Calu3 (cell line): Measurements from ENCODE around the gene ST3GAL4. TPM values are rescaled to one million over a fixed set of nuclear protein-coding genes. Genes with fewer than 3 reads are reported as not detected.

Source experiments
- BruUV-seq: library from RNA; stranded (reverse); fragments of 400-500 nt; replicated peaks from 2 replicates; lab custom pipeline; 2021; lab: Mats Ljungman, UMichigan
- CTCF ChIA-PET: fragments of 300-600 bp; sonication (Branson Sonifier 250); formaldehyde crosslinking; loops from one replicate; lab custom pipeline; 2022; ENCODE audit warnings: antibody characterized with exemption; lab: Charles Lee
- DNase-seq: peaks from one replicate; pipeline ENCODE4 v3.0.0; 2022
- H3K27ac Mint-ChIP-seq: one replicate; pipeline ENCODE4 v1.8.0; 2022; ENCODE audit warnings: mixed read lengths; ENCODE audit not compliant: unreplicated experiment
- H3K27me3 Mint-ChIP-seq: one replicate; pipeline ENCODE4 v1.8.0; 2022; ENCODE audit warnings: mixed read lengths; ENCODE audit not compliant: unreplicated experiment
- H3K36me3 Mint-ChIP-seq: one replicate; pipeline ENCODE4 v1.8.0; 2022; ENCODE audit warnings: mild to moderate bottlenecking, moderate library complexity, mixed read lengths; ENCODE audit not compliant: insufficient read depth, unreplicated experiment
- H3K4me1 Mint-ChIP-seq: one replicate; pipeline ENCODE4 v1.8.0; 2022; ENCODE audit warnings: mild to moderate bottlenecking, low read depth, mixed read lengths; ENCODE audit not compliant: unreplicated experiment
- H3K4me3 Mint-ChIP-seq: one replicate; pipeline ENCODE4 v1.8.0; 2022; ENCODE audit warnings: mild to moderate bottlenecking, low read depth, moderate library complexity, mixed read lengths; ENCODE audit not compliant: unreplicated experiment
- H3K9me3 Mint-ChIP-seq: one replicate; pipeline ENCODE4 v1.8.0; 2022; ENCODE audit warnings: low read depth, mixed read lengths; ENCODE audit not compliant: unreplicated experiment
- intact Hi-C: fragments of 100-400 bp; cut with micrococcal nuclease; formaldehyde crosslinking; loops from one replicate; pipeline ENCODE4 v1.10.0; 2022; ENCODE audit not compliant: unreplicated experiment
- total RNA-seq: library from RNA; stranded (reverse); gene quantifications from 2 replicates; pipeline ENCODE4 v1.2.3, GENCODE V29; 2022
- TF ChIP-seq, protein P1 (sequence below): fragments of 200-600 bp; IDR thresholded peaks from one replicate; pipeline ENCODE4 v1.8.0; 2022; ENCODE audit warnings: antibody characterized with exemption; ENCODE audit not compliant: unreplicated experiment

ST3GAL4 gene
- total RNA-seq, 1 experiment from 2014 or later = 27.9 TPM

DNA sequence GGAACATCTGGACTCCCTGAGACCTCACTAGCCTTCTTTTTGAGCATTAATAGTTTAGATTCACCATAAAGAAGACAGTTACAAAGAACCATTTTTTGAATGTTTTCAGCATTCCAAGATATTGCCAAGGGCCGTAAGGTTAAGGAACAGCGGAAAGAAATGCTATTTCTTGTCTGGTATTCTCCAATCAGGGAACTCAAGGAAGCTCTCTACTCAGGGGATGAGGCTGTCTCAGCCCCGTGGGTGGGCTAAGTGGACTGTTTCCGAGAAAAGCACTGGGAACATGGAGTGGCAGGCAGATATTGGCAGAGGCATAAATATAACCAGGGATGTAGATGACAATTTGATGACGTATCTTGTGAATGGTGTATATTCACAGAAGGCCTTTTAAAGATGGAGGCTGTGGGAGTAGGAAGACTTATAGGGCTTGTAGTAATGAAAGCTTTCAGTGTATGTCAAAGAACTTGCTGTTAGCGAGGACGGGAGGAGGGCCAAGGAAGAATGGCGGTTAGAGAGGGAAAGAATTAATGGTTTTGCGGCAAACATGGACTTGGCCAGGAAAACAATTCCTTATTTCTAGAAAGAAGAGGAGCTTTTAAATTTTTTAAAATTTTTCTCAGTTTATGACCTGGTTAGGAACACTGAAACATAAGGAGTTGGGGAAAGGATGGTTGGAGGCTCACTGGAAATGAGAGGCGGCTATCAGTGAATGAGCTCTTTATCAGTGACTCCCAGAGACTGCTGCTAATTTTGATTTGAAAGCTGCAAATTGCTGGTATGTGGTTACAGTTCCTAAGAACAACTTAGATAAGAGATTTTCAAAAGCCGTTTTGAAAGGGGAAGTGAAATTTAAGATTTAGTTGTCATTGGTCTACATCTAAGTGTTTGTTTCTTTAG is 64.6 kb downstream of the ST3GAL4 start:
- Mint-ChIP-seq H3K36me3 (peaks cover 8% of the 10 kb centered on the region), H3K27ac (no peak overlapping the region), H3K27me3 (no peaks in the 10 kb centered on the region), H3K4me3 (no peak overlapping the region), H3K4me1 (peaks cover 8% of the 10 kb centered on the region), H3K9me3 (no peaks in the 10 kb centered on the region)
- intact Hi-C loops = no loop called here
- TF ChIP-seq, protein P1, sequence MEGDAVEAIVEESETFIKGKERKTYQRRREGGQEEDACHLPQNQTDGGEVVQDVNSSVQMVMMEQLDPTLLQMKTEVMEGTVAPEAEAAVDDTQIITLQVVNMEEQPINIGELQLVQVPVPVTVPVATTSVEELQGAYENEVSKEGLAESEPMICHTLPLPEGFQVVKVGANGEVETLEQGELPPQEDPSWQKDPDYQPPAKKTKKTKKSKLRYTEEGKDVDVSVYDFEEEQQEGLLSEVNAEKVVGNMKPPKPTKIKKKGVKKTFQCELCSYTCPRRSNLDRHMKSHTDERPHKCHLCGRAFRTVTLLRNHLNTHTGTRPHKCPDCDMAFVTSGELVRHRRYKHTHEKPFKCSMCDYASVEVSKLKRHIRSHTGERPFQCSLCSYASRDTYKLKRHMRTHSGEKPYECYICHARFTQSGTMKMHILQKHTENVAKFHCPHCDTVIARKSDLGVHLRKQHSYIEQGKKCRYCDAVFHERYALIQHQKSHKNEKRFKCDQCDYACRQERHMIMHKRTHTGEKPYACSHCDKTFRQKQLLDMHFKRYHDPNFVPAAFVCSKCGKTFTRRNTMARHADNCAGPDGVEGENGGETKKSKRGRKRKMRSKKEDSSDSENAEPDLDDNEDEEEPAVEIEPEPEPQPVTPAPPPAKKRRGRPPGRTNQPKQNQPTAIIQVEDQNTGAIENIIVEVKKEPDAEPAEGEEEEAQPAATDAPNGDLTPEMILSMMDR = no peak
- no peak for DNase-seq
- CTCF ChIA-PET = no interaction called here
- BruUV-seq = no TSS peak

GRCh38 chr11:126420698-126421256 is 65.3 kb downstream of the ST3GAL4 start:
- CTCF ChIA-PET = no interaction called here
- Mint-ChIP-seq H3K27ac (no peak overlapping the region), H3K4me1 (peaks cover 7% of the 10 kb centered on the region), H3K27me3 (no peaks in the 10 kb centered on the region), H3K36me3 (peaks cover 4% of the 10 kb centered on the region), H3K9me3 (no peaks in the 10 kb centered on the region), H3K4me3 (no peak overlapping the region)
- TF ChIP-seq, protein P1 = no peak
- no TSS peak for BruUV-seq
- intact Hi-C loops = no loop called here
- DNase-seq = no peak

GRCh38 chr11:126421271-126421671 is 65.8 kb downstream of the ST3GAL4 start:
- no peak for DNase-seq
- no peaks in the 10 kb centered on the region for H3K27me3 Mint-ChIP-seq
- H3K9me3 Mint-ChIP-seq = no peaks in the 10 kb centered on the region
- CTCF ChIA-PET = no interaction called here
- no peak overlapping the region for H3K27ac Mint-ChIP-seq
- intact Hi-C loops = no loop called here
- no peak overlapping the region for H3K4me3 Mint-ChIP-seq
- no TSS peak for BruUV-seq
- peaks cover 4% of the 10 kb centered on the region for H3K36me3 Mint-ChIP-seq
- TF ChIP-seq, protein P1 = no peak
- H3K4me1 Mint-ChIP-seq = peaks cover 2% of the 10 kb centered on the region

DNA sequence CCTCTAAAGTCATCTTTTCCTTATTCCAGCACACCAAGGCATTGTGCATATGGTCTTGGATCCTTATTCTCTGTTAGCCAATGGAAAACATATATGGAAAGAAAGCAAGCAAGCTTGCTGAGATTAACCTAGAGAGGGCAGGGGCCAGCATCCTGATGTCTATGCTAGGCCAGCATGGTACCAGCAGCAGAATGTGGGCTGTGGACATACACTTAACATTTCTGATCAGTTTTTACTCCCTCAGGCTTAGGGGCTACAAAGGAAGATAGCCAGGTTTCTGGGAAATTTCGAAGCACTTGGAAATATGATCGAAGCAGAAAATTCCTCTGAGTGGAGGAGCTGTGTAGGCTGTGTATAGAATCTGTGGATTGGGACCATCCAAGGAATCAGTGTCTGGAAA is 67.0 kb downstream of the ST3GAL4 start:
- H3K4me3 Mint-ChIP-seq = no peak overlapping the region
- no TSS peak for BruUV-seq
- CTCF ChIA-PET = interaction anchor here (0.8 kb wide), 1 partner anchor 17 kb away, joined by 3 read pairs; no protein-coding TSS in a partner anchor
- no peak for DNase-seq
- no peaks in the 10 kb centered on the region for H3K36me3 Mint-ChIP-seq
- no peaks in the 10 kb centered on the region for H3K27me3 Mint-ChIP-seq
- no peak overlapping the region for H3K27ac Mint-ChIP-seq
- intact Hi-C loops = no loop called here
- peaks cover 7% of the 10 kb centered on the region for H3K4me1 Mint-ChIP-seq
- no peaks in the 10 kb centered on the region for H3K9me3 Mint-ChIP-seq
- TF ChIP-seq, protein P1 = no peak
